GM18519 (cell line): Measurements from ENCODE around the gene ARHGEF17.

Experiments
- ATAC-seq: cut with Tn5 transposase; IDR thresholded peaks from one replicate; pipeline ENCODE4 v1.9.1; 2021; ENCODE audit warnings: mild to moderate bottlenecking, moderate library complexity; ENCODE audit not compliant: unreplicated experiment, low FRiP score

Gene ARHGEF17

DNA sequence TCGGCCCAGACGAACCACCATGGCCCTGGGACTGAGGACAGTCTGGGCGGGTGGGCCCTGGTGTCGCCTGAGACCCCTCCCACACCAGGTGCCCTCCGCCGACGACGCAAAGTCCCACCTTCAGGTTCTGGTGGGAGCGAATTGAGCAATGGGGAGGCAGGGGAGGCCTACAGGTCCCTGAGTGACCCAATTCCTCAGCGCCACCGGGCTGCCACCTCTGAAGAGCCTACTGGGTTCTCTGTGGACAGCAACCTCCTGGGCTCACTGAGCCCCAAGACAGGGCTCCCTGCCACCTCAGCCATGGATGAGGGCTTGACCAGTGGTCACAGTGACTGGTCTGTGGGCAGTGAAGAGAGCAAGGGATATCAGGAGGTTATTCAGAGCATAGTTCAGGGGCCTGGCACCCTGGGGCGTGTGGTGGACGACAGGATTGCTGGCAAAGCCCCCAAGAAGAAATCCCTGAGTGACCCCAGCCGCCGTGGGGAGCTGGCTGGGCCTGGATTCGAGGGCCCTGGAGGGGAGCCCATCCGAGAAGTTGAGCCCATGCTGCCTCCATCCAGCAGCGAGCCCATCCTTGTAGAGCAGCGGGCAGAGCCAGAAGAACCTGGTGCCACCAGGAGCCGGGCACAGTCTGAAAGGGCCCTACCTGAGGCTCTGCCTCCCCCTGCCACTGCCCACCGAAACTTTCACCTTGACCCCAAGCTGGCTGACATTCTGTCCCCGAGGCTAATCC, 2.8 kb downstream of the ARHGEF17 start:
- ATAC-seq: no peak

- ATAC-seq: no peak
Observed at GRCh38 chr11:73311394-73311869, 3.4 kb downstream of the ARHGEF17 start.

DNA sequence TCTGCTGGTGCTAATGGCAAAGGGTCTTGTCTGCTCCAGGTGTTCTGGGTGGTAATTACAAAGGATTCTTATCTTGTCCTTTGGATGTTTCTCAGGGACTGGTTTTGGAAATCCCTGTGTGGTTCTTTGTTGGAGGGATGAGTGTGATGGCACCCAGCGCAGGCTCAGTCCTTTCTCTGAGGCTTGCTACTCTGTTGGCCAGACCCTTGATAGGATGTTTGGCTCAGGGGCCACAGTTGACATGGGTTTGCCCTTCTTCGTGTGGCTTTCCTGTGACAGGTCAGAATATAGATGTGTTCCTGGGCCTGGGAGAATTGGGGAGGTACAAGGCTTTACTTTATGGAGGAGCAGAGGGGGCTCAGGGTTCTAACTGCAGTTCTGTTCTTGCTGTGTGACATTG, 4.0 kb downstream of the ARHGEF17 start:
- ATAC-seq: no peak

GRCh38 chr11:73312851-73313327, 4.8 kb downstream of the ARHGEF17 start:
- no peak for ATAC-seq

GRCh38 chr11:73313652-73314051, 5.6 kb downstream of the ARHGEF17 start:
- no peak for ATAC-seq

- no peak for ATAC-seq
Observed at GRCh38 chr11:73314117-73314961, 6.3 kb downstream of the ARHGEF17 start.

DNA sequence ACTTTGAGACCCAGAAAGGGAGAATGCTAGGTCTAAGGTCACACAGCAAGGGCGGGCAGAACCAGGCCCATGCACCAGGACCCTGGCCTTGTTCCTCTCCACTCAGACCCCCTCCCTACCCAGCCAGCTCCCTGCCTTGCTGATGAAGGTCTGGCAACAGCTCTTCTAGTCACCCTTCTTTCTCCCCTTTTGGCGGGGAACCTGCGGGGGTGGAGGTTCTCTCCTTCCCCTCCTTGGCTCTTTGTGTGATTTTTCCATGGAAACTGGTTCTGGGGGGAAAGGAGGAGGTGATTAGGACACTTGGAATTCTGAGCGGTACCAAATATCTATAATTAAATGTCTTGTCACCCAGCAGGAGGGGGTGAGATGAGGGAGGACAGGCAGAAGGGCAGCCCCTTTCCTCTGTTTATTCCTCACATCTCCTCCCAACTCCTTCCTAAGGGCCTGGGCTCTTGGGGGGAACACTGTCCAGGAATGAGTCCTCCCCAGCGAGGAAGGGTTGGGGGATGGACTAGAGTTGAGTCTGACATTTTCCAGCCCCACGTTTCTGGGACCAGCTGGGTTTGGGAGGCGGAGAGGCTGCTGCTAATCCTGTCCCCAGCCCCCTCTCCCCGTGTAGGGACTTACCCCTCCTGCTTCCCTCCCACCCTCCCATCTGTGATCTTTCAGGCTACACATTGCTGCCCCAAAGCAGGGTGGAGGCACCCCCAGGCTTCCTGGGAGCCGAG, 7.4 kb downstream of the ARHGEF17 start:
- ATAC-seq: no peak

GRCh38 chr11:73316422-73316821, 8.3 kb downstream of the ARHGEF17 start:
- ATAC-seq: no peak

- ATAC-seq: no peak
Observed at GRCh38 chr11:73317373-73317772, 9.3 kb downstream of the ARHGEF17 start.

GRCh38 chr11:73317803-73318202, 9.7 kb downstream of the ARHGEF17 start:
- no peak for ATAC-seq

GRCh38 chr11:73318501-73319011, 10.5 kb downstream of the ARHGEF17 start:
- ATAC-seq: no peak

GRCh38 chr11:73320763-73321603, 12.9 kb downstream of the ARHGEF17 start:
- ATAC-seq: no peak

DNA sequence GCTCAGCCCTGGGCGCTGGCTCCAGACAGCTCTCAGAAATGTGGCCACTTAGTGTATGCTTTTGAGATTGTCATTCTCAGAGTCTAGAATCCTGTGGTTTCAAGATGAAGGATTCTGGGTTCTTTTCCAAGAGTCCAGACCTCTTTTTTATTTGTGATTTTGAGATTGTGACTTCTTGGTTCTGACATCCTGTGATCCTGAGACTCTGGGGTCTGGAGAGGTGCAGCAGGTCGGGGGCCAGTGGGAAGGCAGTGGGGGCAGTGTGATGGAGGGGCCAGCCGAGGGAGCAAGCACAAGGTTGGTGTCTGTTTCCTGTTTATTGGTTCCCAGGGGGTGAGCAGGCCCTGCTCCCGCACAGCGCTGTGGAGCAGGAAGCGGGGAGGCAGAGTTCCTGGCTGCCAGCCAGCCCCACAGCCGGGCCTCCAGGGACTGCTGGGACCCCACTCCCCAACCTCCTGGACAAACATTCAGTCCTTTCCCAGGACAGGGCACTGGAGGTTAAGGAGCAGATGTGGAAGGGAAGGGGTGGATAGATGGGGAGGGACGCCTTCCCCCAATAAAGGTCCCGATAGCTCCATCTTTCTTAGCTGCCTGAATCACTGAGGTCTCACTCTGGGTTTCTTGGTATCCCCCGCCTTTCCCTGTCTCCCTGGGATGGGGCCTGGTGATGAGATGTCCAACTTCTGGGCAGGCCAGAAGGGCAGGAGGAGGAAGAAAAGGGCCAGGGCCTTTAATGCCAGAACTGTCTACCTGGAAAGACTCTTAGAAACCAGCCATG, 13.7 kb downstream of the ARHGEF17 start:
- no peak for ATAC-seq

- no peak for ATAC-seq
Observed at GRCh38 chr11:73322382-73323306, 14.6 kb downstream of the ARHGEF17 start.

GRCh38 chr11:73323464-73323863, 15.4 kb downstream of the ARHGEF17 start:
- ATAC-seq: no peak

DNA sequence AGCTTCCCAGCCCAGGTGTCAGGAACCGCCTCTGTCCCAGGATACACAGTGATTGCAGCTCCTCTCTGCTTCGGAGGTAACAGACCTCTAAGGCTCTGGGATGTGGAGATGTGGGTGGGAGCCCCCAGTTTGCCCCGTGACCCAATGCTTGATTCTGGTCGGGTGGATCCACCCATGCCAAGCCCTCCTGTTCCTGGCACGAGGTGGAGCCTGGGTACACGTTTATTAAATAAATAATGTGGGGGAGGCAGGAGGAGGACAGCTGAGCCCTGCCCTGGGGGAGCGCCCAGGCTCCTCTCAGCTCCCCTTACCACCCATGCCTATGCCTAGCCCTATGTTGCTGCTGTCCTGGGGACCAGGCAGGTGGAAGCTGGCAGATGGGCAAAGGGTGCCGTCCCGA, 16.0 kb downstream of the ARHGEF17 start:
- ATAC-seq: no peak

GRCh38 chr11:73324665-73325035, 16.6 kb downstream of the ARHGEF17 start:
- no peak for ATAC-seq
